NCI-H345 treated with DMSO at 0.1 percent for 48 hours (cell line): ENCODE results near the gene SPI1.
"Not testable (repeated sequence)": the region's sequence is repeated elsewhere in the genome, so short reads cannot be mapped to it uniquely, and the experiment has no call there.

Source experiments
- DNase-seq: peaks from one replicate; lab custom pipeline; 2025; ENCODE audit not compliant: unreplicated experiment; lab: John Stamatoyannopoulos, UW

Gene SPI1

DNA sequence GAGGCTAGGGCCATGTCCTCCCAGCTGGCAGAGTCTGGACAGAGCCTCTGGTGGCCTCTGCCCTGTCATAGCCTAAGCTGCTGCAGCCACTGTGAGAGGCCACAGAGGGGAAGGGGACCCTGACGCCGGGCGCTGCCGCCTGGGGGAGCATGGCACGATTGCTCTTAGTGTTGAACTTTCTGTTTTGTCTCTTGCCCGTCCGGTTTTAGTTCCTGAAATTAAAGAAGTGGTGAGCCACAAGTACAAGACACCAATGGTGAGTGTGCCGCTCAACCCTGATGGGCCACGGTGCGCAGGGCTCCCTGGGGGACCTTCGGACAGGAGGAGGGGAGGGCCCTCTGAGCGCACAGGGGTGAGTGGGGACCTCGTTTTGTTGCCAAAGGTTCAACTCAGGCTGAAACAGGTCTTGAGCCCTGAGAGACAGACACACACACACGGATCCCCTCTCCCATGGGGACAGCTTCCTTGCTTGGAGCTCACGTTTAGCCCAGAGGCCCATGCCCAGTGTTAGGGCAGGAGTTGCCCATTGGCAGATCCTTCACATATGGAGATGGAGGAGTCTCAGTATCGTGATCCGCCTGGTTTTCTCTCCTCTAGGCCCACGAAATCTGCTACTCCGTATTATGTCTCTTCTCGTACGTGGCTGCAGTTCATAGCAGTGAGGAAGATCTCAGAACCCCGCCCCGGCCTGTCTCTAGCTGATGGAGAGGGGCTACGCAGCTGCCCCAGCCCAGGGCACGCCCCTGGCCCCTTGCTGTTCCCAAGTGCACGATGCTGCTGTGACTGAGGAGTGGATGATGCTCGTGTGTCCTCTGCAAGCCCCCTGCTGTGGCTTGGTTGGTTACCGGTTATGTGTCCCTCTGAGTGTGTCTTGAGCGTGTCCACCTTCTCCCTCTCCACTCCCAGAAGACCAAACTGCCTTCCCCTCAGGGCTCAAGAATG lies 49.6 kb downstream of the SPI1 start:
- DNase-seq, result no peak

DNA sequence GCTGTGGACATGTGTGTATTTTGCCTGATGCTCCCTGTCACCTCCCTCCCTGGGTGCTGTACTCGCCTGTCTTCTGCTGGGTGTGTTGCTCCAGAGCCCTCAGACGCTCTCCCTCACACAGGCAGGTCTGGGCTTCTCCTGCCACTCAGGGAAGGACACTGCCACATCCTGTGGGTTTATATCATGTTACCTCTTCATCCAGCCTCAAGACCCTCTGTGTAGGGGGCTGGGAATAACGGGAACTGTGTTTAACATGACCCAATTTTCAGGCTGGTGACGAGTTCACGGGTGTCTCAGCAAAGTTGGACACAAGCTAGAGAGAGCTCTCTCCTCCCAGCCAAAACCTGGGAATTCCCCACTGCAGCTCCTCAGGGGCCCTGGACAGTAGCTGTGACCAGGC lies 50.4 kb downstream of the SPI1 start:
- no peak for DNase-seq

DNA sequence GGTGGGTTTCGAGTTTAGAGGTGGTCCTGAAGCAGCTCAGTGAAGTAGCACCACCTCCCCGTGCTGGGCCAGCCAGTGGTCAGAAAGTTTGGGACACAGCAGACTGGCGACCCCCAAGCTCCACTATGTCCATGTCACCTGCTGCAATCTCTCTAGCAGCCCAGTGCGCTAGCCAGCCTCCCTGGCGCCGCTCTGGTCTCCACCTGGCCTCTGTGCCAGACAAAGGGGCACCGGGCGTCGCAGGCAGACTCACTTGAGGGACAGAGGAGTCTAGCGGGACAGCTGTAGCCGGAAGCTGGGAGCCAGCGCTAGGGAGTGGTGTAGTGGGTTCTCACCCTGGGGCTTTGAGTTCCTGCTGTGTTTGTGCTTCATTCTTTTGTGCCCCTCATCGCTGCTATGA lies 51.3 kb downstream of the SPI1 start:
- DNase-seq, result no peak

DNA sequence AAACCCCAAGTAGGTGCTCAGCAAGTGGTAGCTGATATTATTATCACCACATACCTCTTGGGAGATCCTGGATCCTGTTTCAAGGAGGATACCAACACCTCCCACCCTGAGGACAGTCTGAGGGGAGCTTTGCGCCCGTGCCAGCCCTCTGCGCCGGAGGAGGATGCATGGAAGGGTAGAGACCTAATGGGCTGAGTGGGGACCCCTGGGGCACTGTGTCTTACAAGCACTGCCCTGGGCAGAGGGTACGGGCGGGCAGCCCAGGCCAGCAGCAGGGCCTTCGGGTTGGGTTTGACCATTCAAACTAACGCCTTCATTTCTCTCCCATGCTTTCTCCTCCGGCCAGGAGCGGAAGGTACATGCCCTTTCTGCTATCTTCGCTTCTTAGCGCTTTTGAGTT lies 52.1 kb downstream of the SPI1 start:
- DNase-seq, result no peak

DNA sequence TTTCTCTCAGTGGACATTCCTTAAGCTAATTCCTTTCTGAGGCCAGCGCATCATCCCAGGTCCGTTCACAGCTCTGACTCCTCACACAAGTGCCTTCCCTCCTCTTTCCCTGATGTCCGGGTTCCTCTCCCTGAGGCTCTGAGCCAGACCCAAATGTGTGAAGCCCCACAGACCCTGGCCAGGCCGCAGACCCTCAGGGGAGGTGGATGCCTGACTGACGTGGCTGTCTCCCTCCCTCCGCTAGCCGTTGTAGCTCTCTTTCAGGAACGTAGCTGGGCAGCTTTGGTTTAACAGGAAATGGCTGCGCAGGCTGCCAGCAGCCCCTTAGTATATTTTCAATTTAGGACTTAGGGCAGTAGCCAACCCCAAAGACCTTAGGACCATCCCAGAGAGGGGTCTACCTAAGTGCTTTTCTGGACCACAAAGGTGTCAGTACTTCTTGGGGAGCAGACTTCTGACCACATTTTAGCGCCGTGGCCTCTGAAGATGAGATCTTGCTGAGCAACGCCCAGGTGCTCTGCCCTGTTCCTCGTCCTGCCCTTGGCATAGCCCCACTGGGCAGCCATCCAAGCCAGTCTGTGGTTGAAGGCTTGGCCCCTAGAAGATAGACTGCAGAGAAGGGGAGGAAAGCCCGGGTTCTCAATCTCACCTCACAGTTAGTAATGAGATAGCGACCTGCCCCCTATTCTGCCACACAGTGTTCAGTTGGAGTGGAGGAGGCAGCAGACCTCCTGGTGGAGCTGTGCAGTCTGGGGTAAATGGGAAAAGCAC lies 52.9 kb downstream of the SPI1 start:
- DNase-seq, result no peak

DNA sequence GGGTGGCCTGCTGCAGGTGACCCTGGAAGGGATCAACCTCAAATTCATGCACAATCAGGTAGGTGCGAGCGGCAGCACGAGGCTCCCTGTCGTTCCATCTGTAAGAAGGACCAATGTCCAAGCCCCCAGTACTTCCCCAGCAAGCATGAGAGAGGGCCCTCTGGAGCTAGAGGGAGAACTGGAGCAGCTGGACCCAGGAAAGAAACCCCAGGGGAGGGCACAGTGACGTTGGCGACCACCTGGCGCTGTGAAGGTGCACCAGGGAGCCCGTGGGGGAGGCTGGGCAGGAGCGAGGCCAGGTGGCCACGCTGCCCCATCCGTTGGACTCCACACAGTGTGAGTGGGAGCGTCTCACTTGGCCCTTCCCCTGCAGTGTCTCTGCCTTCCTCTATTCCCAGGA lies 53.8 kb downstream of the SPI1 start:
- no peak for DNase-seq

DNA sequence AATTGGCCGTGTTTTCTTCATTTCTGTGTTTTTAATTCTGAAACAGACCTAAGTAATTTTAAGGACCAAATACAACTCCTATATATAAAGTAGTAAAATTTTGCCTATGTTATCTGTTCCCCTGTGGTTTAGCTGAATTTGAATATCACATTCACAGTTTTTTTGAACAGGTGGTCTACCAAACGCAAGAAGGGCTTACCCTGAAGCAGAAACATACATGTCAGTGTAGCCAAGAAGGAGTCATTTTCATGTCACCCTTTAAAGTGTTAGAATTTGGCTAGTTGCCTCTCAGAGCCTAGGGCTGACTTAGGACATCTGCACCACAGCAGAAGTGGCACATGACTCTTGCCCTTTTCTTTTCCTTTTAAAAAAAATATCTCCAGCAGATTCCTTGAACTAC lies 60.2 kb downstream of the SPI1 start:
- DNase-seq, result no peak

DNA sequence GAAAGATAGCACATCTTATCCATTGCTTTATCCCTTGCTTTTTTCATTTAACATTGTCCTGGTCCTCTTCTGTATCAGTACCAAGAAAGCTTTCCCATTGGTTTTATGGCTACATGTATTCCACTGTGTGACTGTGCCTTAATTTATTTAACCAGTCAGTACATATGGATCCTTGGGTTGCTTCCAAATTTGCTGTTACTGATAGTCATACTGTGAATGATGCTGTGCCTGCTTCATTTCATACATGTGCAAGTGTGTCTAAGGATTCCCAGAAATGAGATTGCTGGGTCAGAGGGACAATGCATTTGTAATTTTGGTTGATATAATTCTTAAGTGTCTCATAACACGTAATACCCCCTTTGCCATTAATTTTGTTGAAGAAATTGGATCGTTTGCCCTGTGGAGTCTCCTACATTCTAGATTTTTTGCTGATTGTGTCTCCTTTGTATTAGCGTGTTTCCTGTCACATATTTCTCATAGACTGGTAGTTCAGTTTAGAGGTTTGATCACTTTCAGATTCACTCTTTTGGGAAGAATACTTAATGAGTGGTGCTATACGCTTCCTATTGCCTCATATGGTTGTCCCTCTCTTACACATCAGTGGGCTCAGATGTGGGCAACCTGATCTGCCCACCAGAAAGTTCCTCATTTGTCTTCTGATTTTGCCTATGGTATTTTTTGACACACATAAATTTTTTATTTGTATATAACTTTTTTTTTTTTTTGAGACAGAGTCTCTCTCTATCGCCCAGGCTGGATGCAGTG lies 61.1 kb downstream of the SPI1 start:
- DNase-seq, result no peak

DNA sequence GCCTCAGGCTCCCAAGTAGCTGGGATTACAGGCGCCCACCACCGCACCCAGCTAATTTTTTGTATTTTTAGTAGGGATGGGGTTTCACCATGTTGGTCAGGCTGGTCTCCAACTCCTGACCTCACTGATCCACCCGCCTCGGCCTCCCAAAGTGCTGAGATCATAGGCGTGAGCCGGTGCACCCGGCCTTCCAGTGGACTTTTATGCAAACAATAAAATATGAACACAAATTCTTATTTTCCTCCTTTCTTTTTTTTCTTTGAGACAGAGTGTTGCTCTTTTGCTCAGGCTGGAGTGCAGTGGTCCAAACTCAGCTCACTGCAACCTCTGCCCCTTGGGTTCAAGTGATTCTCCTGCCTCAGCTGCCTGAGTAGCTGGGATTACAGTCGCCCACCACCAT lies 61.8 kb downstream of the SPI1 start:
- DNase-seq, result not testable (repeated sequence)

DNA sequence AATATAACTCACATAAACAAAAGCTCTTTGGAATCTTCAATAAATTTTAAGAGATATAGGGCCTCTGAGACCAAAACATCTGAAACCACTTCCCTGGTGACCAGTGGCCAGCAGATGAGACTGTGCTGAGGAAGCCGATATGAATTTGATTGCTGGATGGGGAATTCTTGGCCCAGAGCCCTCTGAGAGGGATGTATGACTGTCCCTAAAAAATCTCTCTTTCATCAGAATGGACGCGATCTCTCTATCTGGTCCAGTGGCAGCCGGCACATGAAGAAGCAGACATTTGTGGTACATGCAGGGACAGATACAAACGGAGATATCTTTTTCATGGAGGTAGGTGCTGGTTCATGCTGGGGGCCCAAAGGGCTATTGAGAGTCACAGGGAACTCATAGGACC lies 63.4 kb downstream of the SPI1 start:
- DNase-seq, result no peak

DNA sequence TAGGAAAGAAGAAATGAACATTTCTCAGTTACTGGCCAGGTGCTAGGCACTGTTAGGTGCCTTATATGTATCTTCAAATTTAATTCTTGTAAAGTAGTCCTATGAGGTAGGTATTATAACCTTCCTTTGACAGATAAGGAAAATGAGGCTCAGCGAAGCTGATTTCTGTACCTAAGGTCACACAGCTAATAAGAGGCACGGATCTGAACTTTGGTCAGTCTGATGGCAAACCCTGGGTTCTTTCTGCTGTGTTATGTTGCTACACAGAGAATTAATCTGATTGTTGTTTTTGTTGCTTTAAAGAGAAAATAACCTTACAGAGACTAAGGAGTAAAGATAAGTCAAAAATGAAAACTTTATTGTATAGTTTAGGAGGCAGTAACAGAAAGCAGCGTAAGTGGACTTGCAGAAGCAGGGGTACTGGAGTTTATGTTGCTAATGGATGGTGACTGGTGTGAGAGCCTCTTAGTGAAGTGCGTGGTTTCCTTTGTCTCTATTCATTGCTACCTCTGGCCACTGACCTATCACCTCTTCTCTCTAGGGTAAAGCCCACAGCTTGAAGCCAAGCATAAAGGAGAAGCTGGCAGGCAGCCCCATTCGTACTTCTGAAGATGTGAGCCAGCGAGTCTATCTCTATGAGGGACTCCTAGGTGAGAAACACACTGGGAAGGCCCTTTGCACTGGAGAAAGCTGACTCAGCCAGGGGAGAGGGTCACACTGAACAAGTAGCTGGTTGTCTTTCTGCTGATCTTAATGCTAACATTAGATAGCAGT lies 70.1 kb downstream of the SPI1 start:
- no peak for DNase-seq

DNA sequence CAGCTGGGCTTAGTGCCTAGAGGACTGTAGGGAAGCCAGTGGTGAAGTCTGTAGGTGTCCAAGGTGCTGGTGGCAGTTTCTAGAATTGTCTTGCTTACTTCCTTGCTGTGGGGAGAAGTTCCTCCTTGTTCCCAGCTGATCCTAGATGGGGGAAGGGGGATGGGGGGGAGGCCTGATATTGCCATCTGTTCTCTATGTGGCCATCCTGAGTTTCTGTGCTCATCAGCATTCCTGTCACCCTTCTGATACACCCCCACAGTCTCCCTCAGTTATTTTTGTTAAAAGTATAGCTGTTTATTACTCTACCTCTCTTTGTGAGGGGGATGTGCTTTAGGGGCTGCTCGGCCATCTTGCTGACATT lies 71.9 kb downstream of the SPI1 start:
- no peak for DNase-seq

DNA sequence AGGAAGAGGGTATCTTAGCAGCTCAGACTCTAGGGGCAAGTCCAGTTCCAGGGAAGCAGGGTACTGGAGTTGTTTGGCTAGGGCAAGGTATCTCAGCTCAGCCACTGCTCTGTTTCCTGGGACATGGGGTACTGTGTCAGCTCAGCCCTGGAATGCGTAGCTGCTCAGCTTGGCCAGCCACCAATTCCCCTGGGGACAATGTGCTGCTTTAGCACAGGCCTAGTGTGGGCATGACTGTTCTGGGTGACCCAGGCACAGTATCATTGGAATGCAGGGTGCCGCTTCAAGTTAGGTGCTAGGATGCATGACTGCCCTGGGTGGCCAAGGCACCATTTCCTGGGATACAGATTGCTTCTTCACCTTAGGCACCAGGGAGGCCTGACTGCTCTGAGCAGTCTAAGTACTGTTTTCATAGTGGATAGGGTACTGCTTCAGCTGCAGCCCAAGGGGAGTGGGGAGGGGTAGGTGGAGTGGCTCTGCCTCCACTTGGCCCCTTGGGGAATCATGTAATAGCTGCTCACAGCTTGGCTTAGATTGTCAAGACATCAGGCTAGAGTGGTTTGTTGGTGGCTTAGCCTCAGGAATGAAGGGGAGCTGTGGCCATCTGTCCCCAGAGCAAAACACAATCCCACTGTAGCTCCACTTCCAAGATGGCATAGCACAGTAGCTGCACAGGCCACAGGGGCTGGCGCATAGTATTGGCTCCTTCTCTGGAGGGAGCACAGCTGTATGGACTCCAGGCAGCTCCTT lies 72.4 kb downstream of the SPI1 start:
- no peak for DNase-seq
